ENCODE data around the gene SPINT2. TPM values are rescaled to one million over a fixed set of nuclear protein-coding genes. Genes with fewer than 3 reads are reported as not detected.

Gene SPINT2
- total and polyA plus RNA-seq, 7 donors: 14.3 to 616 (median 20.7) TPM

DNA sequence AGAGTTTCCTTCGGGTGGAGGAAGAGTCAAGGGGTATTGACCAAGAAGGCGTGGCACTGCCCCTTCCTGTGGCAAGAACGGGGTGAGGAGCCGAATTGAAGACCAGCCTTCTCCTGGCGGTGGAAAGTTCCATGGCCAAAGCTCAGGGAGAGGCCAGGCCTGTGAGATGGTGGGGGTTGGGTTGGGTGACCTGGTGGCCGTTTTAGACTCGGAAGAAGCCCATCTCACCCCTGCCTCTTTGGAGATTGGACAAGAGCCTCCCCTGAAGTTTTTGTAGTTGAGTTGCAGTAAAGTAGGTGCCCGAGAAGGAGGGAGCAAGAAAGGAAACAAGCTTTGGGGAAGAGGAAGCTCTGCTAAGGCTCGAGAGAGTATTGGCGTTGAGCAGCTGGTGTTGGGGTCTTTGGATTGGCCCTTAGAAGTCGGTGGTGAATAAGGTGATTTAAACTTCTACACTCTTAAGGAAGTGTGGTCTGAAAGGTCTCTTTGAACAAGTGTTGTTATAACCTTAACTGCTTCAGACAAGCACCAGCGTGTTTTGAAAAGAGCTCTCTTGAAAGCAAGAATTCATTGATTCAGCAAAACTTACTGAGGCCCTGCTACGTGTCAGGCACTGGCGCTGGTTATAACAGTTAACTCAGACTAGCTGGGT lies 964 bp downstream of the SPINT2 start:
- Histone ChIP-seq H3K9me3 (no peaks in the 10 kb centered on the region), H3K4me3 (peak overlapping the region in 3 of 4 donors; percentile 48 to 60 (median 52)), H3K27me3 (no peaks in the 10 kb centered on the region), H3K4me1 (peaks cover 0 to 26% (median 19%) of the 10 kb centered on the region in 4 donors), H3K36me3 (no peaks in the 10 kb centered on the region), H3K27ac (peak overlapping the region; percentile 61 to 71 (median 68))
- intact Hi-C loops (cut with DNase I): no loop called here
- TF ChIP-seq, protein P1, sequence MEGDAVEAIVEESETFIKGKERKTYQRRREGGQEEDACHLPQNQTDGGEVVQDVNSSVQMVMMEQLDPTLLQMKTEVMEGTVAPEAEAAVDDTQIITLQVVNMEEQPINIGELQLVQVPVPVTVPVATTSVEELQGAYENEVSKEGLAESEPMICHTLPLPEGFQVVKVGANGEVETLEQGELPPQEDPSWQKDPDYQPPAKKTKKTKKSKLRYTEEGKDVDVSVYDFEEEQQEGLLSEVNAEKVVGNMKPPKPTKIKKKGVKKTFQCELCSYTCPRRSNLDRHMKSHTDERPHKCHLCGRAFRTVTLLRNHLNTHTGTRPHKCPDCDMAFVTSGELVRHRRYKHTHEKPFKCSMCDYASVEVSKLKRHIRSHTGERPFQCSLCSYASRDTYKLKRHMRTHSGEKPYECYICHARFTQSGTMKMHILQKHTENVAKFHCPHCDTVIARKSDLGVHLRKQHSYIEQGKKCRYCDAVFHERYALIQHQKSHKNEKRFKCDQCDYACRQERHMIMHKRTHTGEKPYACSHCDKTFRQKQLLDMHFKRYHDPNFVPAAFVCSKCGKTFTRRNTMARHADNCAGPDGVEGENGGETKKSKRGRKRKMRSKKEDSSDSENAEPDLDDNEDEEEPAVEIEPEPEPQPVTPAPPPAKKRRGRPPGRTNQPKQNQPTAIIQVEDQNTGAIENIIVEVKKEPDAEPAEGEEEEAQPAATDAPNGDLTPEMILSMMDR (IDR thresholded peaks at IDR 0.05): no peak
- TF ChIP-seq EP300 (IDR thresholded peaks at IDR 0.05) (no peak), POLR2A (IDR thresholded peaks at IDR 0.05) (peak in 1 of 2 donors; percentile 9), POLR2AphosphoS5 (IDR thresholded peaks at IDR 0.05) (no peak)
- WGBS, 2 donors: 9 to 27% methylated on average over 14 of the region's 14 CpGs
- DNase-seq: no peak

DNA sequence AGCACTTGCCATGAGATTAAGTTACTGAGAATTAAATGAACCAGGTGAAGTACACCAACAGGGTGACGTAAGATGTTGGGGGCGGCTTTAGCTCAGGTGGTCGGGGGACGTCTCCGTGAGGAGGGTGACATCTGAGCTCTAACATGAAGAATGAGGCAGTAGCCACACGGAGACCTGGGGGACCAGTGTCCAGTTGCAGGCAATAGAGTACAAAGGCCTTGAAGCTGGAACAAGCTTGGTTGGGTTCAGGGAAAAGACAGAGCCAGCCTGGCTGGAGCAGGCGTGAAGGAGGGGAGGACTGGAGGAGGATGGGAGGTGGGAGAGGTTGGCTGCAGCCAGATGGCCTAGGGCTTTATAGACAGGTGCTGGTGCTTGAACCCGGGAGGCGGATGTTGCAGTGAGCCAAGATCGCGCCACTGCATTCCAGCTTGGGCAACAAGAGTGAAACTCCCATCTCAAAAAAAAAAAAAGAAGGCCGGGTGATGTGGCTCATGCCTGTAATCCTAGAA lies 1.6 kb downstream of the SPINT2 start:
- no peaks in the 10 kb centered on the region for H3K36me3 ChIP-seq
- no peak for TF ChIP-seq POLR2AphosphoS5 (IDR thresholded peaks at IDR 0.05)
- TF ChIP-seq EP300 (IDR thresholded peaks at IDR 0.05): no peak
- no peak for TF ChIP-seq POLR2A (IDR thresholded peaks at IDR 0.05)
- TF ChIP-seq, protein P1 (IDR thresholded peaks at IDR 0.05): no peak
- H3K27me3 ChIP-seq: no peaks in the 10 kb centered on the region
- H3K27ac ChIP-seq: peak overlapping the region in 3 of 4 donors; percentile 68 to 71 (median 69)
- H3K4me3 ChIP-seq: no peak overlapping the region
- H3K4me1 ChIP-seq: peaks cover 0 to 26% (median 23%) of the 10 kb centered on the region in 4 donors
- 18 to 72% methylated on average over 12 of the region's 12 CpGs for WGBS, 2 donors
- DNase-seq: no peak
- intact Hi-C loops (cut with DNase I): no loop called here
- no peaks in the 10 kb centered on the region for H3K9me3 ChIP-seq

DNA sequence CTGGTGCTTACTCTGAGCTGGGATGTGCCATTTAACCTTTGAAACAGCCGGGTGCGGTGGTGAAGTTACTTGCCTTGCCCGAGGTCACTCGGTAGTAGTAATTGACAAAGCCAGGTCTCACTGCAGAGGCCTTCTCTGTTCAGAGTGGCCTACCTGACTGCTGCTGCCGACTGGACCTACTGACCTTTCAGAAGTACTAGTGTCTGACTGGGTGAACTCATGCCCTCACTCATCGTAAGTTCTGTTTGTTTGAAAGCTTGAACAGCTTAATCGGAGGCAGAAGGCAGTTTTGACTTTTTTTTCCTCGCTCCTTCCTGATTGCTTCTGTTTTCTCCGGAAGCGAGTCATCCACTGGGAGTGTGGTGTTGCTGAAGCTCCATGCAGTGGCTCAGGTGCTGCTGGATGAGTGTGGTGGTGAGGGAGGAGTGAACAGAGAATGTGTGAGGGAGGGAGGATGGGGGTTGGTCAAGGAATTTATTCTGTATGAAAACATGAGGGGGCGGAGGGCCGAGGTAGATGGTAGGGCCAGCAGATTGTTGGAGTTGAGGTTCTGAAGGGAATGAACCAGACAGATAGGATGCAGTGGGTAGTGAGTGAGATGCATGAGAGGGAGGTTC lies 2.7 kb downstream of the SPINT2 start:
- intact Hi-C loops (cut with DNase I): no loop called here
- H3K27me3 ChIP-seq: no peaks in the 10 kb centered on the region
- peak overlapping the region in 1 of 4 donors; percentile 30 for H3K27ac ChIP-seq
- H3K4me1 ChIP-seq: peaks cover 0 to 26% (median 23%) of the 10 kb centered on the region in 4 donors
- H3K4me3 ChIP-seq: no peak overlapping the region
- no peaks in the 10 kb centered on the region for H3K36me3 ChIP-seq
- H3K9me3 ChIP-seq: no peaks in the 10 kb centered on the region
- DNase-seq: no peak
- whole genome bisulfite sequencing, 2 donors: 16 to 71% methylated on average over 12 of the region's 12 CpGs
- TF ChIP-seq, protein P1 (IDR thresholded peaks at IDR 0.05): no peak
- no peak for TF ChIP-seq EP300 (IDR thresholded peaks at IDR 0.05)
- no peak for TF ChIP-seq POLR2A (IDR thresholded peaks at IDR 0.05)
- no peak for TF ChIP-seq POLR2AphosphoS5 (IDR thresholded peaks at IDR 0.05)

DNA sequence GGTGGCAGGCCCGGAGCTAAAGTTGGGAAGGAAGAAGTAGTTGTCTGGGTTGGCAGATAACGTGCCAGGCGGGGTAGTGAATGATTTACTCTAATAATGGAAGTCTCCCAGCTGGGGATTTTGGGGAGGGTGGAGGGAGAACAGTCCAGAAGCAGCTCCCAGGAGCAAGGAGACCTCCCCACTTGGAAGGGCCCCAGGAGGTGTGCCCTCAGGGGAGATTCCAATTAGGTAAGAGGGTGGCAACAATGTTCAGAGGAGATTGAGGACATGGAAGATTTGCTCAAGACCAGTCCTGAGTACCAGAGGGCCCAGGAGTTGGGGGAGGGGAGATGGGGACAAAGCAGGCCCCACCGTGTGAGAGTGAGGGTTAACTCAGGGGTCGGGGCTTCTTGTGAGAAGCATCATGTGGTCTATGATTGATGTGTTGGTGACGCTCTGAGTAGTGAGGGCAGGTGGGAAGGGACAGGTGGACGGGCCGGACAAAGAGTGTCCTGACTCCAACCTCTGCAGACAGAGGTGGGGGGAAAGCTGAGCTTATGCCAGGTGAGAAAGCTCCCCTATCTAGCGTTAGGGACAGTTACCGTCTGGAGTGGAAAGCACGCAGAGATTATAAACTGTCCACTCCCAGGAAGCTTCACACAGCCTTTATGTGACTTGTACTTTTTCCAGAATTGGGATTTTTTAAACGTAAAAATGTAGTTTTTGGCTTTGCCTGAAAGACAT lies 3.5 kb downstream of the SPINT2 start:
- Histone ChIP-seq H3K4me3 (no peak overlapping the region), H3K9me3 (no peaks in the 10 kb centered on the region), H3K36me3 (no peaks in the 10 kb centered on the region), H3K27me3 (no peaks in the 10 kb centered on the region), H3K4me1 (peaks cover 0 to 31% (median 26%) of the 10 kb centered on the region in 4 donors), H3K27ac (peak overlapping the region in 2 of 4 donors; percentile 13 to 22)
- 16 to 60% methylated on average over 12 of the region's 12 CpGs for WGBS, 2 donors
- no peak for DNase-seq
- TF ChIP-seq EP300 (IDR thresholded peaks at IDR 0.05): no peak
- TF ChIP-seq, protein P1 (IDR thresholded peaks at IDR 0.05): no peak
- TF ChIP-seq POLR2AphosphoS5 (IDR thresholded peaks at IDR 0.05): no peak
- TF ChIP-seq POLR2A (IDR thresholded peaks at IDR 0.05): no peak
- intact Hi-C loops (cut with DNase I): no loop called here

All from sigmoid colon (tissue), 7 donors.